GM12878 (cell line): ENCODE measurements around the gene KCNMB4. TPM values are rescaled to one million over a fixed set of nuclear protein-coding genes. Genes with fewer than 3 reads are reported as not detected.

Experiments used
- ATAC-seq: fragments of 200-7000 bp; cut with Tn5 transposase; 3 replicates; pipeline ENCODE4 v1.9.1; 2020; ENCODE audit warnings: mild to moderate bottlenecking, moderate library complexity
- BruUV-seq: library from RNA; stranded (reverse); fragments of 400-500 nt; replicated peaks from 2 replicates; lab custom pipeline; 2021; lab: Mats Ljungman, UMichigan
- CTCF ChIA-PET: fragments of 300-600 bp; sonication (Branson Sonifier 250); formaldehyde crosslinking; extraction: SDS; loops from one replicate; lab custom pipeline; 2021; ENCODE audit warnings: inconsistent platforms; lab: Yijun Ruan, JAX
- POLR2A ChIA-PET: fragments of 350-600 bp; formaldehyde crosslinking; extraction: SDS; loops from one replicate; lab custom pipeline; 2021; ENCODE audit warnings: inconsistent platforms; lab: Charles Lee
- RAD21 ChIA-PET: fragments of 300-600 bp; sonication (Branson Sonifier 250); formaldehyde crosslinking; loops from one replicate; lab custom pipeline; 2023; ENCODE audit warnings: antibody characterized with exemption; ENCODE audit not compliant: unreplicated experiment; lab: Charles Lee
- SMC1A ChIA-PET: fragments of 300-600 bp; sonication (Branson Sonifier 250); formaldehyde crosslinking; loops from one replicate; lab custom pipeline; 2023; ENCODE audit not compliant: unreplicated experiment, uncharacterized antibody; lab: Charles Lee
- DNase-seq: peaks from one replicate; pipeline ENCODE4 v3.0.0-alpha.2; 2011; ENCODE audit warnings: low read depth, low spot score
- FAIRE-seq: peaks from 3 replicates; lab custom pipeline; 2011; peaks lifted over from hg19 to GRCh38; lab: Jason Lieb, UNC
- H2AFZ ChIP-seq: 2 replicates; pipeline ENCODE4 v1.6.0; 2011; ENCODE audit warnings: low read depth, low read length, control low read depth; ENCODE audit not compliant: control insufficient read depth
- H3K27ac ChIP-seq: 2 replicates; pipeline ENCODE4 v1.5.1; 2011; ENCODE audit warnings: control low read depth; ENCODE audit not compliant: control insufficient read depth, insufficient read depth
- H3K27me3 ChIP-seq, 2 experiments: replicated peaks in 1 of 2; 2 replicates each; pipeline versions ENCODE4 v1.6.0 to v1.6.1; 2011; ENCODE audit warnings: low read length in 1 of 2; ENCODE audit not compliant: control insufficient read depth in 2 of 2, insufficient read depth in 2 of 2
- H3K36me3 ChIP-seq, 2 experiments: 2 replicates each; pipeline ENCODE4 v1.5.1; 2011; ENCODE audit warnings: low read length in 1 of 2; ENCODE audit not compliant: control insufficient read depth in 2 of 2, insufficient read depth in 2 of 2
- H3K4me1 ChIP-seq: 2 replicates; pipeline ENCODE4 v1.6.1; 2011; ENCODE audit warnings: mild to moderate bottlenecking, low read length, moderate library complexity, mixed read lengths; ENCODE audit not compliant: control insufficient read depth, insufficient read depth
- H3K4me2 ChIP-seq: 2 replicates; pipeline ENCODE4 v1.6.0; 2011; ENCODE audit warnings: control low read depth; ENCODE audit not compliant: control insufficient read depth, insufficient read depth
- H3K4me3 ChIP-seq: fragments of 200-600 bp; sonication (generic); 2 replicates; pipeline ENCODE4 v1.5.1; 2016
- H3K79me2 ChIP-seq: 2 replicates; pipeline ENCODE4 v1.6.0; 2011; ENCODE audit warnings: low read length; ENCODE audit not compliant: control insufficient read depth, insufficient read depth
- H3K9ac ChIP-seq: 2 replicates; pipeline ENCODE4 v1.8.0; 2011; ENCODE audit warnings: low read length, control low read depth, mixed read lengths; ENCODE audit not compliant: control insufficient read depth, insufficient read depth
- H3K9me3 ChIP-seq: replicated peaks from 3 replicates; pipeline ENCODE4 v1.5.1; 2011; ENCODE audit warnings: mild to moderate bottlenecking, low read length; ENCODE audit not compliant: control insufficient read depth, insufficient read depth
- H4K20me1 ChIP-seq: 2 replicates; pipeline ENCODE4 v1.6.0; 2011; ENCODE audit not compliant: control insufficient read depth, insufficient read depth
- ATF2 ChIP-seq: IDR thresholded peaks from 2 replicates; pipeline ENCODE4 v1.6.1; 2012; ENCODE audit warnings: low read length, inconsistent platforms
- MEF2B ChIP-seq: fragments of 450-650 bp; IDR thresholded peaks from 2 replicates; pipeline ENCODE4 v1.6.1; 2018; ENCODE audit warnings: mild to moderate bottlenecking, moderate library complexity; ENCODE audit not compliant: partially characterized antibody, poor library complexity, severe bottlenecking
- SUPT20H ChIP-seq: IDR thresholded peaks from 2 replicates; pipeline ENCODE4 v1.6.1; 2011; ENCODE audit warnings: low read depth, mild to moderate bottlenecking, low read length, moderate library complexity, borderline replicate concordance; ENCODE audit not compliant: control insufficient read depth
- ZBTB33 ChIP-seq: fragments of 450-650 bp; IDR thresholded peaks from 2 replicates; pipeline ENCODE4 v1.6.1; 2017; ENCODE audit warnings: mild to moderate bottlenecking
- ZNF384 ChIP-seq: IDR thresholded peaks from 2 replicates; pipeline ENCODE4 v1.6.1; 2012; ENCODE audit warnings: low read depth, mild to moderate bottlenecking, low read length, improper control_type of control experiment, borderline replicate concordance
- WGBS: methylation state at CpG from one replicate; pipeline ENCODE4 v1.1.6; 2016; ENCODE audit warnings: low lambda C conversion rate; ENCODE audit not compliant: insufficient replicate concordance, insufficient coverage; ENCODE audit errors: missing lambda C conversion rate; 5-methylcytosine and 5-hydroxymethylcytosine counted together
- in situ Hi-C: fragments of 300-500 bp; cut with MboI; formaldehyde crosslinking; loops from 9 replicates; pipeline ENCODE4 v1.14.3; 2018; ENCODE audit warnings: mixed read lengths
- intact Hi-C: fragments of 100-400 bp; cut with micrococcal nuclease; formaldehyde crosslinking; loops from one replicate; pipeline ENCODE4 v1.14.2; 2022; ENCODE audit not compliant: unreplicated experiment
- polyA plus RNA-seq, 11 experiments: library from polyadenylated mRNA; depleted of rRNA in 4 of 11; unstranded in 6 of 11; stranded (reverse) in 5 of 11; fragments of >200 nt; fragmentation: Nextera tagmentation in 4 of 11; fragmentation: Illumina TruSeq in 1 of 11; extraction: Ambion mirVana in 4 of 11; extraction: Trizol in 1 of 11; gene quantifications; 1 replicate in 1 of 11; 2 replicates in 10 of 11; pipeline versions ENCODE4 v1.2.1 to v1.2.3, GENCODE V29; 2011 to 2016; ENCODE audit warnings: inconsistent platforms in 2 of 11, missing spikeins in 2 of 11, low read depth in 1 of 11
- total RNA-seq, 4 experiments: library from RNA; depleted of rRNA in 3 of 4; stranded (reverse); fragments of >200 nt in 3 of 4; fragmentation: Illumina TruSeq in 1 of 4; extraction: Trizol in 1 of 4; gene quantifications; 2 replicates each; pipeline versions ENCODE4 v1.2.1 to v1.2.3, GENCODE V29; 2013 to 2021

KCNMB4 gene
- total and polyA plus RNA-seq, 10 of the 15 experiments (the other 5 are each of a cell fraction or from before 2014, with no cell fraction given): 0.06 to 0.37 (median 0.16) TPM; not detected in 2

- no peak overlapping the region for H3K9ac ChIP-seq
- H3K79me2 ChIP-seq: no peaks in the 10 kb centered on the region
- BruUV-seq: no TSS peak
- in situ Hi-C loops: no loop called here
- CTCF ChIA-PET: no interaction called here
- no peaks in the 10 kb centered on the region for H3K4me1 ChIP-seq
- POLR2A ChIA-PET: no interaction called here
- WGBS: 74% methylated on average over 1 of the region's 1 CpG
- FAIRE-seq: no peak
- RAD21 ChIA-PET: no interaction called here
- no peak overlapping the region for H3K4me3 ChIP-seq
- no peaks in the 10 kb centered on the region for H3K9me3 ChIP-seq
- no peak for DNase-seq
- H3K27ac ChIP-seq: no peak overlapping the region
- no peaks in the 10 kb centered on the region; a peak in 1 of 4 replicates for H3K27me3 ChIP-seq
- H3K4me2 ChIP-seq: no peak overlapping the region
- no peak for ATAC-seq
- SMC1A ChIA-PET: no interaction called here
- TF ChIP-seq MEF2B (no peak), ATF2 (no peak), ZNF384 (no peak), ZBTB33 (no peak), SUPT20H (no peak)
- no peak overlapping the region for H2AFZ ChIP-seq
- intact Hi-C loops: no loop called here
- H4K20me1 ChIP-seq: no peaks in the 10 kb centered on the region
- H3K36me3 ChIP-seq: no peaks in the 10 kb centered on the region
Observed at GRCh38 chr12:70386771-70387170, 20.7 kb downstream of the KCNMB4 start.
